ENCODE results near the gene FBXO21. TPM values are rescaled to one million over a fixed set of nuclear protein-coding genes. Genes with fewer than 3 reads are reported as not detected.

FBXO21 gene
- total RNA-seq, 4 donors from 2014 or later: 38.4 to 54.4 (median 48.6) TPM

- H3K9me3 ChIP-seq: no peaks in the 10 kb centered on the region
- H3K4me3 ChIP-seq: no peak overlapping the region
- no peak for DNase-seq
- H3K4me1 ChIP-seq: peaks cover 7 to 31% (median 11%) of the 10 kb centered on the region in 3 donors
- WGBS, 2 donors: 22 to 49% methylated on average over 9 to 11 of the region's 12 CpGs
- no peaks in the 10 kb centered on the region for H3K27me3 ChIP-seq
- peaks cover 0 to 25% (median 6%) of the 10 kb centered on the region in 3 donors for H3K36me3 ChIP-seq
- H3K27ac ChIP-seq: no peak overlapping the region
- TF ChIP-seq, protein P1, sequence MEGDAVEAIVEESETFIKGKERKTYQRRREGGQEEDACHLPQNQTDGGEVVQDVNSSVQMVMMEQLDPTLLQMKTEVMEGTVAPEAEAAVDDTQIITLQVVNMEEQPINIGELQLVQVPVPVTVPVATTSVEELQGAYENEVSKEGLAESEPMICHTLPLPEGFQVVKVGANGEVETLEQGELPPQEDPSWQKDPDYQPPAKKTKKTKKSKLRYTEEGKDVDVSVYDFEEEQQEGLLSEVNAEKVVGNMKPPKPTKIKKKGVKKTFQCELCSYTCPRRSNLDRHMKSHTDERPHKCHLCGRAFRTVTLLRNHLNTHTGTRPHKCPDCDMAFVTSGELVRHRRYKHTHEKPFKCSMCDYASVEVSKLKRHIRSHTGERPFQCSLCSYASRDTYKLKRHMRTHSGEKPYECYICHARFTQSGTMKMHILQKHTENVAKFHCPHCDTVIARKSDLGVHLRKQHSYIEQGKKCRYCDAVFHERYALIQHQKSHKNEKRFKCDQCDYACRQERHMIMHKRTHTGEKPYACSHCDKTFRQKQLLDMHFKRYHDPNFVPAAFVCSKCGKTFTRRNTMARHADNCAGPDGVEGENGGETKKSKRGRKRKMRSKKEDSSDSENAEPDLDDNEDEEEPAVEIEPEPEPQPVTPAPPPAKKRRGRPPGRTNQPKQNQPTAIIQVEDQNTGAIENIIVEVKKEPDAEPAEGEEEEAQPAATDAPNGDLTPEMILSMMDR (IDR thresholded peaks at IDR 0.05): no peak
- no peak for TF ChIP-seq POLR2A (IDR thresholded peaks at IDR 0.05)
- intact Hi-C loops (cut with DNase I): no loop called here
Observed at GRCh38 chr12:117140397-117141096, 49.7 kb downstream of the FBXO21 start.

GRCh38 chr12:117139025-117139717, 51.1 kb downstream of the FBXO21 start:
- WGBS, 2 donors: 65 to 71% methylated on average over 5 of the region's 5 CpGs
- TF ChIP-seq POLR2A (IDR thresholded peaks at IDR 0.05): no peak
- TF ChIP-seq, protein P1 (IDR thresholded peaks at IDR 0.05): no peak
- no peaks in the 10 kb centered on the region for H3K27me3 ChIP-seq
- H3K4me3 ChIP-seq: no peak overlapping the region
- H3K27ac ChIP-seq: peak overlapping the region in 2 of 4 donors; percentile 49 to 53
- peaks cover 7 to 31% (median 11%) of the 10 kb centered on the region in 3 donors for H3K4me1 ChIP-seq
- intact Hi-C loops (cut with DNase I): no loop called here
- no peaks in the 10 kb centered on the region for H3K9me3 ChIP-seq
- peaks cover 0 to 11% (median 1%) of the 10 kb centered on the region in 3 donors for H3K36me3 ChIP-seq
- no peak for DNase-seq

DNA sequence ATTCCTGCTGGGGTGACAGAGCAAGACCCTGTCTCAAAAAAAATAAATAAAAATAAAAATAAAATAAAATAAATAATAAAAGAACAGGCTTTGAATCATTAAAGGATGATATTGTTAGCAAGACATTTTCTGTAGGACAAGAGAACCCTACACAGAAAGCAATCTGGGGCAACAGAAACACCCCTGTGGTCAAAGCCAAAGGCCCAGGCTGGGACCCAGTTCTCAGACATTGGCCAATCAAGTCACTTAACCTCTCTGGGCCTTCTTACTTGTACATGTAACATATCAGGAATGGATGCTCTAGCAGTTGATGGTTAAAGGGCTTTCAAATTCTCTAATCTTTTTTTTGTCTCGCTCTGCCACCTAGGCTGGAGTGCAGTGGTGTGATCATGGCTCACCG, 55.5 kb downstream of the FBXO21 start:
- Histone ChIP-seq H3K9me3 (no peaks in the 10 kb centered on the region), H3K4me3 (no peak overlapping the region), H3K27me3 (peaks cover 0 to 5% (median 0%) of the 10 kb centered on the region in 4 donors), H3K27ac (no peak overlapping the region), H3K36me3 (no peaks in the 10 kb centered on the region), H3K4me1 (peaks cover 0 to 2% (median 0%) of the 10 kb centered on the region in 3 donors)
- TF ChIP-seq, protein P1 (IDR thresholded peaks at IDR 0.05): no peak
- no peak for TF ChIP-seq POLR2A (IDR thresholded peaks at IDR 0.05)
- DNase-seq: no peak
- WGBS, 2 donors: 90 to 100% methylated on average over 2 of the region's 2 CpGs
- intact Hi-C loops (cut with DNase I): no loop called here

DNA sequence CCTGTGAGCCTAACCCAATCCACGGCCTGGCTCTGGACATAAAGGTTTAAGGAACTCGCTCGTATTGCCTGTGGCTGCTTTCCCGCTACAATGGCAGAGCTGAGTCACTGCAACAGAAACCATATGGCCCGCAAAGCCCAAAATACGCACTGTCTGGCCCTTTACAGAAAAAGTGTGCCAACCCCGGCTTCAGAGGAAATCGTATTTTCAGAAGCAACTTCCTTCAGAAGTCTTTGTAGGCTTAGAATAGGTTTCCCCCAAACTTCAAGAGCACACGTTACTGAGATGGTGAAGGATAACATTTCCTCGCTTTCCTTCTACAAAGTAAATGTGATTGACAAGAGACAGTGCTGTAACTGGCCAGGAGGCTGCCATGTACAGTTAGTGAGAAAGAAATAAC, 56.2 kb downstream of the FBXO21 start:
- Histone ChIP-seq H3K36me3 (no peaks in the 10 kb centered on the region), H3K9me3 (no peaks in the 10 kb centered on the region), H3K4me3 (no peak overlapping the region), H3K27ac (no peak overlapping the region), H3K27me3 (peaks cover 0 to 5% (median 0%) of the 10 kb centered on the region in 4 donors), H3K4me1 (no peaks in the 10 kb centered on the region)
- WGBS, 2 donors: 63% methylated on average over 4 to 9 of the region's 10 CpGs
- TF ChIP-seq, protein P1 (IDR thresholded peaks at IDR 0.05): no peak
- TF ChIP-seq POLR2A (IDR thresholded peaks at IDR 0.05): no peak
- DNase-seq: no peak
- intact Hi-C loops (cut with DNase I): no loop called here

DNA sequence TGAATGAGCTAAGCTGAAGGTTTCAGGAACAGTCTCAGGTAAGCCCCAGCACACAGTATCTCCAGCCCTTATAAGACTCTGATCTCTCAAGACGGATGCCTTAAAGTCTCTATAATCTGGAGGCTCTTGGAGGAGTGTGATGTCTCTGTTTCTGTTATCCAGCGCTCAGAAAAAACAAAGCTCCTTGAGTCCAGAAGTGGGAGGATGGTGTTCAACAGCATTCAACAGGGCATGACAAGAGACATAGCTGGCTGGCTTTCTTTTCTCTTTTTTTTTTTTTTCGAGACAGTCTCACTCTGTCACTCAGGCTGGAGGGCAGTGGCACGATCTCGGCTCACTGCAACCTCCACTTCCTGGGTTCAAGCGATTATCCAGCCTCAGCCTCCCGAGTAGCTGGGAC, 59.5 kb downstream of the FBXO21 start:
- Histone ChIP-seq H3K4me3 (no peak overlapping the region), H3K27me3 (peaks cover 0 to 5% (median 0%) of the 10 kb centered on the region in 4 donors), H3K4me1 (no peaks in the 10 kb centered on the region), H3K9me3 (no peaks in the 10 kb centered on the region), H3K27ac (no peak overlapping the region), H3K36me3 (no peaks in the 10 kb centered on the region)
- intact Hi-C loops (cut with DNase I): no loop called here
- no peak for DNase-seq
- no peak for TF ChIP-seq POLR2A (IDR thresholded peaks at IDR 0.05)
- TF ChIP-seq, protein P1 (IDR thresholded peaks at IDR 0.05): no peak
- WGBS, 2 donors: 71 to 77% methylated on average over 5 to 7 of the region's 7 CpGs
